Measurements from ENCODE around the gene TP73.

Gene TP73

GRCh38 chr1:3652548-3653285 lies 401 bp downstream of the TP73 start:
- Histone ChIP-seq H3K36me3 (ENCODE audit: insufficient read depth) (no peaks in the 10 kb centered on the region), H3K27me3 (ENCODE audit: insufficient read depth, low read depth) (peaks cover 60% of the 10 kb centered on the region), H2AFZ (ENCODE audit: low read depth) (no peak overlapping the region)

DNA sequence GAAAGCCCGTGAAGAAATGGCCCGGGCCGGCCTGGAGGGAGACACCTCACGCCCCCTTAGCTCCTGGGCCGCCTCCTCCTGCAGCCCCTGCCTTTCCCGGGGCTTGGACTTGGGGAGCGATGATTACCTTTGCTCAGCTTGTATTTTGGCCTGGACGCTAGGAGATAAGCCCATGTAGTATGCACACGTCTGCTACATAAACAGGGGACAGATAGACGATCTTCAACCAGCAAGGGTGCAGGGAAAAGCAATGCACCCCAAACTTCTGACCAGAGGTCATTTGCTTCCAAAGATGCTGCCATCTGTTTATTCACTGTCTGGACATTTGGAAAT lies 936 bp downstream of the TP73 start:
- no peak overlapping the region for H2AFZ ChIP-seq (ENCODE audit: low read depth)
- no peak overlapping the region for H3K4me2 ChIP-seq
- H3K27me3 ChIP-seq (ENCODE audit: insufficient read depth, low read depth): peaks cover 65% of the 10 kb centered on the region
- H3K79me2 ChIP-seq (ENCODE audit: insufficient read depth, low read depth): no peaks in the 10 kb centered on the region
- H3K27ac ChIP-seq: no peak overlapping the region
- H4K20me1 ChIP-seq (ENCODE audit: insufficient read depth): no peaks in the 10 kb centered on the region
- H3K9ac ChIP-seq: no peak overlapping the region
- no peaks in the 10 kb centered on the region for H3K36me3 ChIP-seq (ENCODE audit: insufficient read depth)
- TF ChIP-seq, protein P1, sequence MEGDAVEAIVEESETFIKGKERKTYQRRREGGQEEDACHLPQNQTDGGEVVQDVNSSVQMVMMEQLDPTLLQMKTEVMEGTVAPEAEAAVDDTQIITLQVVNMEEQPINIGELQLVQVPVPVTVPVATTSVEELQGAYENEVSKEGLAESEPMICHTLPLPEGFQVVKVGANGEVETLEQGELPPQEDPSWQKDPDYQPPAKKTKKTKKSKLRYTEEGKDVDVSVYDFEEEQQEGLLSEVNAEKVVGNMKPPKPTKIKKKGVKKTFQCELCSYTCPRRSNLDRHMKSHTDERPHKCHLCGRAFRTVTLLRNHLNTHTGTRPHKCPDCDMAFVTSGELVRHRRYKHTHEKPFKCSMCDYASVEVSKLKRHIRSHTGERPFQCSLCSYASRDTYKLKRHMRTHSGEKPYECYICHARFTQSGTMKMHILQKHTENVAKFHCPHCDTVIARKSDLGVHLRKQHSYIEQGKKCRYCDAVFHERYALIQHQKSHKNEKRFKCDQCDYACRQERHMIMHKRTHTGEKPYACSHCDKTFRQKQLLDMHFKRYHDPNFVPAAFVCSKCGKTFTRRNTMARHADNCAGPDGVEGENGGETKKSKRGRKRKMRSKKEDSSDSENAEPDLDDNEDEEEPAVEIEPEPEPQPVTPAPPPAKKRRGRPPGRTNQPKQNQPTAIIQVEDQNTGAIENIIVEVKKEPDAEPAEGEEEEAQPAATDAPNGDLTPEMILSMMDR (conservative IDR thresholded peaks at IDR 0.05; ENCODE audit: low read depth, low read length): no peak
- H3K4me3 ChIP-seq (IDR thresholded peaks at IDR 0.05; ENCODE audit: insufficient read depth, low read depth, low read length): no peak overlapping the region
- H3K4me1 ChIP-seq (ENCODE audit: low read depth, poor library complexity, severe bottlenecking): peaks cover 10% of the 10 kb centered on the region

More at GRCh38 chr1:3652548-3653285, 401 bp downstream of the TP73 start:
- Histone ChIP-seq H3K27ac (no peak overlapping the region), H3K4me2 (no peak overlapping the region), H4K20me1 (ENCODE audit: insufficient read depth) (no peaks in the 10 kb centered on the region), H3K4me3 (IDR thresholded peaks at IDR 0.05; ENCODE audit: insufficient read depth, low read depth, low read length) (no peak overlapping the region), H3K9ac (no peak overlapping the region), H3K4me1 (ENCODE audit: low read depth, poor library complexity, severe bottlenecking) (peaks cover 10% of the 10 kb centered on the region), H3K79me2 (ENCODE audit: insufficient read depth, low read depth) (no peaks in the 10 kb centered on the region)
- TF ChIP-seq, protein P1 (conservative IDR thresholded peaks at IDR 0.05; ENCODE audit: low read depth, low read length): no peak

DNA sequence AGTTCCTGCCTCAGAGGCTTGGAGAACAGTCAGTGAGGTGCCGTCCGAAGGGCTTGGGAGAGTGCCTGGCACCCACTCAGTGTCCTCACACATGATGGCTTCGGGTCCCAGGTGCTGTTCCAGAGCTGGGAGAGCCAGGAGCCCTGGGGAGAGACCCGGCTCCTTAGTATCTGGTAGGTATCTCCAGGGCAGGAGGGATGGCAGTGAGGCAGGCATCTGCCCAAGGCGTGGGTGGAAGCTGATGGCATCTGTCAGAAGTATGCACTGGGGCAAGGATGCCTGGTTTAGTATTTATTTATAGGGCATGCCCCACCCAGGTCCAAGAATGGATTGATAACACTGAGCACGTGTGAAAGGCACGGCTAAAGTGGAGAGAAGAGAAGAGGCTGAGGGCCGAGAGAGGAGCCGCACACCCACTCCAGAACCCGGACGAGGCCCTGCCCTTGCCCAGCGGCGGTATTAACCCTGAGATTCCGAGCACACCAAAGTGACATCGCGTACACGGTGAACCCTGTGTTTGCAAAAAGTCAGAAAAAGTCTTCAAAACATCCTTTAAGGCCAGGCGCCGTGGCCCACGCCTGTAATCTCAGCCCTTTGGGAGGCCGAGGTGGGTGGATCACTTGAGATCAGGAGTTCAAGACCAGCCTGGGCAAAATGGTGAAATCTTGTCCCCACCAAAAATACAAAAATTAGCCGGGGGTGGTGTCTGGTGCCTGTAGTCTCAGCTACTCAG lies 2.4 kb downstream of the TP73 start:
- no peak overlapping the region for H3K9ac ChIP-seq
- TF ChIP-seq, protein P1 (conservative IDR thresholded peaks at IDR 0.05; ENCODE audit: low read depth, low read length): no peak
- H3K27ac ChIP-seq: no peak overlapping the region
- H4K20me1 ChIP-seq (ENCODE audit: insufficient read depth): no peaks in the 10 kb centered on the region
- H3K4me2 ChIP-seq: no peak overlapping the region
- no peak overlapping the region for H3K4me3 ChIP-seq (IDR thresholded peaks at IDR 0.05; ENCODE audit: insufficient read depth, low read depth, low read length)
- H3K27me3 ChIP-seq (ENCODE audit: insufficient read depth, low read depth): peaks cover 80% of the 10 kb centered on the region
- H3K4me1 ChIP-seq (ENCODE audit: low read depth, poor library complexity, severe bottlenecking): no peaks in the 10 kb centered on the region
- no peak overlapping the region for H2AFZ ChIP-seq (ENCODE audit: low read depth)
- H3K36me3 ChIP-seq (ENCODE audit: insufficient read depth): no peaks in the 10 kb centered on the region
- no peaks in the 10 kb centered on the region for H3K79me2 ChIP-seq (ENCODE audit: insufficient read depth, low read depth)

GRCh38 chr1:3656450-3657095 lies 4.3 kb downstream of the TP73 start:
- no peaks in the 10 kb centered on the region for H3K79me2 ChIP-seq (ENCODE audit: insufficient read depth, low read depth)
- H3K36me3 ChIP-seq (ENCODE audit: insufficient read depth): no peaks in the 10 kb centered on the region
- H3K9ac ChIP-seq: no peak overlapping the region
- H3K4me1 ChIP-seq (ENCODE audit: low read depth, poor library complexity, severe bottlenecking): no peaks in the 10 kb centered on the region
- H4K20me1 ChIP-seq (ENCODE audit: insufficient read depth): no peaks in the 10 kb centered on the region
- peaks cover 86% of the 10 kb centered on the region for H3K27me3 ChIP-seq (ENCODE audit: insufficient read depth, low read depth)
- H3K4me3 ChIP-seq (IDR thresholded peaks at IDR 0.05; ENCODE audit: insufficient read depth, low read depth, low read length): no peak overlapping the region
- H2AFZ ChIP-seq (ENCODE audit: low read depth): no peak overlapping the region
- no peak overlapping the region for H3K4me2 ChIP-seq
- H3K27ac ChIP-seq: no peak overlapping the region
- TF ChIP-seq, protein P1 (conservative IDR thresholded peaks at IDR 0.05; ENCODE audit: low read depth, low read length): no peak

Measured in KMS-11 (cell line).